Suprapubic skin (tissue), 4 donors: ENCODE measurements around the gene VLDLR.

ENCODE experiments used
- CTCF ChIP-seq, 2 donors: fragments of 200-600 bp in 1 of 2; fragments of 450-650 bp in 1 of 2; sonication (generic) in 1 of 2; IDR thresholded peaks; one replicate each; pipeline ENCODE4 v1.5.1; 2016 to 2019; ENCODE audit warnings: antibody characterized with exemption in 2 of 2, mild to moderate bottlenecking in 1 of 2, moderate library complexity in 1 of 2
- POLR2A ChIP-seq, 2 donors: fragments of 450-650 bp; IDR thresholded peaks; one replicate each; pipeline ENCODE4 v1.6.1; 2017; ENCODE audit warnings: antibody characterized with exemption in 2 of 2, mild to moderate bottlenecking in 2 of 2, moderate library complexity in 2 of 2
- POLR2AphosphoS5 ChIP-seq, 3 donors: sonication (generic); formaldehyde crosslinking; IDR thresholded peaks; one replicate each; pipeline ENCODE4 v1.6.1; 2017; ENCODE audit warnings: antibody characterized with exemption in 3 of 3

- TF ChIP-seq POLR2A (IDR thresholded peaks at IDR 0.05) (no peak), CTCF (IDR thresholded peaks at IDR 0.05) (no peak), POLR2AphosphoS5 (IDR thresholded peaks at IDR 0.05) (no peak)
Measured at GRCh38 chr9:2700398-2700797, 78.8 kb downstream of the VLDLR start.
